Activated T-cell treated with anti-CD3 and anti-CD28 coated beads, Interleukin-2, amount 50 U/mL, for 24 hours (primary cell): ENCODE measurements around the gene CRACR2B.

Source experiments
- DNase-seq: peaks from one replicate; pipeline ENCODE4 v3.0.0-alpha.2; 2020
- H3K27ac Mint-ChIP-seq: 2 replicates; pipeline ENCODE4 v1.8.0; 2020; ENCODE audit warnings: mild to moderate bottlenecking, mixed read lengths
- H3K27me3 Mint-ChIP-seq: 2 replicates; pipeline ENCODE4 v1.8.0; 2020; ENCODE audit warnings: mixed read lengths
- H3K36me3 Mint-ChIP-seq: 2 replicates; pipeline ENCODE4 v1.8.0; 2020; ENCODE audit warnings: low read depth, mixed read lengths
- H3K4me1 Mint-ChIP-seq: 2 replicates; pipeline ENCODE4 v1.8.0; 2020; ENCODE audit warnings: low read depth, mixed read lengths
- H3K4me3 Mint-ChIP-seq: 2 replicates; pipeline ENCODE4 v1.8.0; 2020; ENCODE audit warnings: mild to moderate bottlenecking, moderate library complexity, mixed read lengths
- H3K9me3 Mint-ChIP-seq: 2 replicates; pipeline ENCODE4 v1.8.0; 2020; ENCODE audit warnings: mixed read lengths

CRACR2B gene

DNA sequence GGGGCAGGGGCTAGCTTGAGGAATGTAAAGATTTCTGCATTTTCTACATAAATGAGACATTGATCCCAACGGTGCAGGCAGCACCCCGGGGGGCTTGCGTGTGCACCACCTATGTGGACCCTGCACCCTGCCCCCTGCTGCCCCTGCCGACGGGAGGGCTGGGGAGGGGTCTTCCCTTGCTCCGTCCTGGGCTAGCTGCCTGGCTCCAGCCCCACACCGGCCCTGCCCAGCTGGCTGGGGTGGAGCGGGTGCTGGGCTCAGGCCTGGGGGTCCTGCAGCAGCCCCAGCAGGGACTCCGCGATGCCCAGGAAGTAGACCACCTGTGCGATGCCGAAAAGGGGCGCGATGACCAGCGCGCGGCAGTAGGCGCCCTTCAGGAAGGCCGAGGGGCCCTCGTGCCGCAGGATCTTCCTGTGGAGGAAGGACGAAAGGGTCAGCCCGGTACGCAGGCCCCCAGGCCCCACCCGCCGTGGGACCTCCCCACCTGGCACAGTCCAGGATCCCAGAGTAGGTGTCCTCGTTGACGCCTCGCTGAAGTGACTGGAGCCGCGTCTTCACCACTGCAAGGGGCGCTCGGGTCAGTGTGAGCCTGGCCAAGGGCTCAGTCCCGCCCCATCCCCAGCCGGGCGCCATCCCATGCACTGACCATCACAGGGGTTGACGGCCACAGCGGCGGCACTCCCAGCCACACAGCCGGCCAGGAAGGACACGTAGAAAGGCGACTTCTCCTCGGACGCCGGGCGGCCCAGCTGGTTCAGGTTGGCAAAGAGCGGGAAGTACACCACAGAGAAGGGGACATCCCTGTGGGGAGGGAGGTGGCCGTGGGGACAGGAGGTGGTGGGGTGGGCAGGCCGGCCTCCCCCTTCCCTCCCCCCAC is 35.8 kb upstream of the CRACR2B start:
- Mint-ChIP-seq H3K27me3 (peaks cover 4% of the 10 kb centered on the region), H3K4me1 (peaks cover 22% of the 10 kb centered on the region), H3K36me3 (peaks cover 41% of the 10 kb centered on the region), H3K9me3 (no peaks in the 10 kb centered on the region), H3K27ac (peak overlapping the region; percentile 11), H3K4me3 (no peak overlapping the region)
- no peak for DNase-seq

GRCh38 chr11:792535-792821 is 35.2 kb upstream of the CRACR2B start:
- Mint-ChIP-seq H3K4me1 (peaks cover 25% of the 10 kb centered on the region), H3K27ac (no peak overlapping the region), H3K9me3 (no peaks in the 10 kb centered on the region), H3K36me3 (peaks cover 43% of the 10 kb centered on the region), H3K4me3 (no peak overlapping the region), H3K27me3 (peaks cover 4% of the 10 kb centered on the region)
- DNase-seq, result no peak

DNA sequence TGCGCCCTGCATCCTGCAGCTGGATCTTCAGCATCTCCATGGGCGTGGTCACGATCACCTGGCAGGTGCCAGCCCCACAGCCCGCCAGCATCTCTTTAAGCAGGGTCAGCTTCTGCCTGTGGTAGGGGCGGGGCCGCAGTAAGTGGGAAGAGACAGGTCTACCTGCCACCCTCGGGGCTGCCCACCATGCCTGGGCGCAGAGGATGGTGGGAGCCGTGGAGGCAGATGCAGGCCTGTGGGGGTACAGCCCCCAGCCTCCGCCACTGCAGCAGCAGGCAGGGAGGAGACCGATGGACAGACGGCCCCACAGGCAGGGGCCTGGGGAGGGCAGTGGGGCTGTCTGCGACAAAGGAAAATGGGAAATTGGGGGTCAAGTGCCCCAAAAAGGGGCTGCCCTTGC is 34.8 kb upstream of the CRACR2B start:
- DNase-seq, result no peak
- Mint-ChIP-seq H3K27me3 (peaks cover 4% of the 10 kb centered on the region), H3K27ac (no peak overlapping the region), H3K4me3 (no peak overlapping the region), H3K36me3 (peaks cover 43% of the 10 kb centered on the region), H3K9me3 (no peaks in the 10 kb centered on the region), H3K4me1 (peaks cover 23% of the 10 kb centered on the region)

GRCh38 chr11:793556-793955 is 34.2 kb upstream of the CRACR2B start:
- peaks cover 4% of the 10 kb centered on the region for H3K27me3 Mint-ChIP-seq
- peak overlapping the region; percentile 33 for H3K27ac Mint-ChIP-seq
- H3K4me3 Mint-ChIP-seq, result no peak overlapping the region
- no peak for DNase-seq
- peaks cover 43% of the 10 kb centered on the region for H3K36me3 Mint-ChIP-seq
- H3K4me1 Mint-ChIP-seq, result peaks cover 21% of the 10 kb centered on the region
- no peaks in the 10 kb centered on the region for H3K9me3 Mint-ChIP-seq

DNA sequence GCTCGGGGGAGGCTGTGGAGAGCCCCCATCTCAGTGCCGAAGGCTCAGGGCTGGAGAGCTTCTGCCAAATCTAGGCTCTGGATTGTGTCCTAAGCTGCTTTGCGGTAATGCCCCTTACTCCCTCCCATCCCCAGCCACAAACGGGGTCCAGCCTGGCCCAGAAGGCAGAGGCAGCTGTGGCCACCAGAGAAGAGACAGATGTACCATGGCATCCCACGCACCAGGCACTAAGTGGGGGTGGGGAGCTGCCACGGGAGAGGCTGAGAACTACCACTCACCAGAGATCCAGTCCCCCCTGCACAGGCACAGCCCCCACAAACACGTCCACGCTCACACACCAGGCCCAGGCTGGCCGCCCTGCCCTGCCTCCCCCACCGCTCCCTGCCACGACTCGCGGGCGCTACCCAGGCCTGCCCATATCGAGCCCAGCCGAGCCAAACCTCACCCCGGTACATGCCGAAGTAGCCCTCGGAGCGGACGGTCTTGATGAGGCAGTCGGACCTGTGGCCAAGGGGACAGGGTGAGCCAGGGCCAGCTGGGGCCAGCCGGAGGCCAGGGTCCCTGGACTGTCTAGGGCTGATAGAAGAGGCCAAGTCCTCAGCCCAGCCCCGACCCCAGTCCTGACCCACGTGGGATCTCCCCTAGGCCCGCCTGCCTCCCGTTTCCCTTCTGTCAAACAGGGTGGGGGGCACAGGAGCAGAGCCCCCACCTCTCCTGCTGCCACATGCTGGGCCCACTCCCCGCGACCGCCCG is 33.5 kb upstream of the CRACR2B start:
- peaks cover 21% of the 10 kb centered on the region for H3K4me1 Mint-ChIP-seq
- H3K27ac Mint-ChIP-seq, result peak overlapping the region; percentile 33
- H3K36me3 Mint-ChIP-seq, result peaks cover 46% of the 10 kb centered on the region
- no peak for DNase-seq
- peak overlapping the region; percentile 93 for H3K4me3 Mint-ChIP-seq
- peaks cover 3% of the 10 kb centered on the region for H3K27me3 Mint-ChIP-seq
- no peaks in the 10 kb centered on the region for H3K9me3 Mint-ChIP-seq

GRCh38 chr11:794766-795633 is 32.7 kb upstream of the CRACR2B start:
- H3K4me1 Mint-ChIP-seq, result peaks cover 21% of the 10 kb centered on the region
- H3K27me3 Mint-ChIP-seq, result no peaks in the 10 kb centered on the region
- peak overlapping the region; percentile 93 for H3K4me3 Mint-ChIP-seq
- no peak for DNase-seq
- no peaks in the 10 kb centered on the region for H3K9me3 Mint-ChIP-seq
- peak overlapping the region; percentile 61 for H3K27ac Mint-ChIP-seq
- peaks cover 52% of the 10 kb centered on the region for H3K36me3 Mint-ChIP-seq

DNA sequence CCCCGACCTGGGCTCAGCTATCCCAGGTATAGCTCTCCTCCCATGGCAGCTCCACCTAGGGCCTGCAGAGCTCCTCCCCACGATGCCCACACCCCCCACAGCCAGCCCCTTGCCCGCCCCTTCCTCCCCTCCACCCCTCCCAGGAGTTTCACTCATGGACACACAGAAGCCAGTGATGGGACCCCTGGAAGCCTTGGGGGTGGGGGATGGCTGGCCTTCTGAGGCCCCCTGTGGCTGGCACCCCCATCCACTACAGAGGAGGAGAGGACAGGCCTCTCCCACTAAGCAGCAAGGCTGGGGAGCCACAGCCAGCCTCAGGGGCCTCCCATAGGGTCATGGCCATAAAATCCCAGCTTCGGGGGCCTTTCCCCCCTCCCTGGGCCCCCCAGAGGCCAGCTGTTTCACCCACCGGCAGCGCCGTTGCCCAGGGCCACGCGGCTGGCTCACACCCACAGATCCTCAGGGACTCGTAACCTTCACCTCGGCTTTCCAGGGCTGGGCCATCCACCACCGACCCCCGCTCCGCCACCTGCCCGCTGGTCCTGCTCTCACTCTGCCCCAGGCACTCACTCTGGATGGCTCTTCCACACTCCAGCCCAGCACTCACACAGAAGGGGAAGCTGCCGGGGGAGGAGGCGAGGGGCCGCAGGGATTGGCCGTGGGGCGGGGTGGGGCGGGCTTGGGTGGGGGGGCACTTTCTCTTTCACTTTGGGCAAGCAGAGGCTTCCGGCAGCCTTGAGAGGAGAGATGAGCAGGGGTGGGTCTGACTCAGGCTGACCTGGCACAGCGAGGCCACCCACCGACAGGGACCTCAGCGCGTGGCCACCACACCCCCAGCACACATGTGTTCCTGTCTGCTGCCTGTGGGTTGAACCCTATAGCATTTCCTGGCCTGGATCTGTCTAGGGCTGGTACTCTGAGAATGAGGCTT is 31.8 kb upstream of the CRACR2B start:
- Mint-ChIP-seq H3K9me3 (no peaks in the 10 kb centered on the region), H3K4me3 (peak overlapping the region; percentile 93), H3K27me3 (no peaks in the 10 kb centered on the region), H3K36me3 (peaks cover 54% of the 10 kb centered on the region), H3K27ac (peak overlapping the region; percentile 94), H3K4me1 (peaks cover 19% of the 10 kb centered on the region)
- peak; percentile 85 for DNase-seq

GRCh38 chr11:796565-797295 is 31.0 kb upstream of the CRACR2B start:
- Mint-ChIP-seq H3K4me1 (peaks cover 19% of the 10 kb centered on the region), H3K9me3 (no peaks in the 10 kb centered on the region), H3K36me3 (peaks cover 56% of the 10 kb centered on the region), H3K27ac (peak overlapping the region; percentile 94), H3K4me3 (peak overlapping the region; percentile 93), H3K27me3 (no peaks in the 10 kb centered on the region)
- no peak for DNase-seq

DNA sequence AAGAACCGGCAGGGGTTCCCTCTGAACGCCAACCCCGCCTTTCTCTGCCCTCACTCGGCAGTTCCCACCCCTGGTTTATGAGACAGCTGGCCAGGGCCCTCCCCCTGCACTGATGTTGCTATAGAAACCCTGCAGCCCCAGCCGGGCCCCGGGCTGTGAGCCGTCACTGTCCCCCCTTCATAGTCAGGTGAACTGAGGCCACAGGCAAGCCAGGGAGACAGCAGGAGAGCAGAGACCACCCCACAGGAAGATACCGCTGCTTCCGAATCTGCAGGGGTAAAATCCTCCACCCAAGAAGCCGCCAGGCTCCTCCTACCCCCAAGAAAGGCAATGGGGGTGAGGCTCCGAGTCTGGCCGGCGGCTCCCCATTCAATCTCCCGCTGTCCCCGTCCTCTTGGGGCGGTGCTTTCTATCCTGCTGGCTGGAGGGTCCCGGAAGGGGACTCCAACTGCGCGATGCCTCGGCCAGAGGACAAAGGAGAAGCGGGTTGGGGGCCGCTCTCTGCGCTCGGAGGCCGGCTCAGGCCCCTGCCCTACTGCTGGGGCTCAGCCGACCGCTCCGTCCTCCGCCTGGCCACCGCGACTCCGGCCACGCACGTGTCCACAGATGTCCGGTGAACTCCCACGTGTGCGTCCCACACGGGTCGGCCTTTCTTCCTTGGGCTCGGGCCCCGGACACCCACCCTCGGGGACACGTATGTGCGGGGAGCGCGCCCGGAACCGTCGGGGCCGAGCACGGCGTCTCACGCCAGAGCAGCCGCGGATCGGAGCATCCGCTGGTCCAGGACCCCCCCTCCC is 30.2 kb upstream of the CRACR2B start:
- H3K9me3 Mint-ChIP-seq, result no peaks in the 10 kb centered on the region
- peaks cover 58% of the 10 kb centered on the region for H3K36me3 Mint-ChIP-seq
- peaks cover 19% of the 10 kb centered on the region for H3K4me1 Mint-ChIP-seq
- H3K27me3 Mint-ChIP-seq, result no peaks in the 10 kb centered on the region
- peak overlapping the region; percentile 93 for H3K4me3 Mint-ChIP-seq
- H3K27ac Mint-ChIP-seq, result peak overlapping the region; percentile 94
- DNase-seq, result peak; percentile 88

DNA sequence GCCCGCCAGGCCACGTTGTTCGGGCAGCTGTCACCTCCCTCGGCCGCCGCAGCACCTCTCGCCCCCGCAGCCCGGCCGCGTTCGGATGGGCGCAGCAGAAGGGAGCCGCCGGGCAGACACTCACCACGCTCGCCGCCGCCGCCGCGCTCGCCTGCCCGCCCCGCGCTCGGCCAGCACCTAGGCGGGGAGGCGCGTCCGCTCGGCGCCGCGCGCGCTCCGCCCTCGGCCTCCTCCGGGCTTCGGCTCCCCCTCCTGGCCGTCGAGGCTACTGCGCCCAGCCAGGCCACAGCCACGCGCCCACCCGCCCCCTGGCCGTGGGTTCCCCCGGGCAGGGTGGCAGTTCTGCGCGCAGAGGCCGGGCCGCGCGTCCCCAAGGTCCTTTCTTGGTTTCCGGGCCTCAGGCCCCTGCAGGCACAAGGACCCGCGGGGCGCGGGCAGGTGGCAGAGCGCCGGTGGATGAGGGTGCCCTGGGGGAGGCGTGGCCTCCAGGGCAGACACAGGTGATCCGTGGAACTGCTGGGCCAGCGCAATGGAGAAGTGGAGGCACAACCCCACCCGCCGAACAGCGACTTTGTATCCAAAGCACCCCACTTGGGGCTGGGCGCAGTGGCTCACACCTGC is 29.5 kb upstream of the CRACR2B start, which contains the start of gene SLC25A22:
TSS of gene SLC25A22 (minus strand) at position 189 of the 621 bp plus-strand sequence. CDS start 3,275 bp downstream, outside the sequence.
- no peaks in the 10 kb centered on the region for H3K9me3 Mint-ChIP-seq
- H3K36me3 Mint-ChIP-seq, result peaks cover 58% of the 10 kb centered on the region
- H3K4me3 Mint-ChIP-seq, result peak within 1 kb of the TSS; percentile 93
- H3K4me1 Mint-ChIP-seq, result peaks cover 19% of the 10 kb centered on the region
- DNase-seq, result peak; percentile 94
- peak within 1 kb of the TSS; percentile 94 for H3K27ac Mint-ChIP-seq
- no peaks in the 10 kb centered on the region for H3K27me3 Mint-ChIP-seq

DNA sequence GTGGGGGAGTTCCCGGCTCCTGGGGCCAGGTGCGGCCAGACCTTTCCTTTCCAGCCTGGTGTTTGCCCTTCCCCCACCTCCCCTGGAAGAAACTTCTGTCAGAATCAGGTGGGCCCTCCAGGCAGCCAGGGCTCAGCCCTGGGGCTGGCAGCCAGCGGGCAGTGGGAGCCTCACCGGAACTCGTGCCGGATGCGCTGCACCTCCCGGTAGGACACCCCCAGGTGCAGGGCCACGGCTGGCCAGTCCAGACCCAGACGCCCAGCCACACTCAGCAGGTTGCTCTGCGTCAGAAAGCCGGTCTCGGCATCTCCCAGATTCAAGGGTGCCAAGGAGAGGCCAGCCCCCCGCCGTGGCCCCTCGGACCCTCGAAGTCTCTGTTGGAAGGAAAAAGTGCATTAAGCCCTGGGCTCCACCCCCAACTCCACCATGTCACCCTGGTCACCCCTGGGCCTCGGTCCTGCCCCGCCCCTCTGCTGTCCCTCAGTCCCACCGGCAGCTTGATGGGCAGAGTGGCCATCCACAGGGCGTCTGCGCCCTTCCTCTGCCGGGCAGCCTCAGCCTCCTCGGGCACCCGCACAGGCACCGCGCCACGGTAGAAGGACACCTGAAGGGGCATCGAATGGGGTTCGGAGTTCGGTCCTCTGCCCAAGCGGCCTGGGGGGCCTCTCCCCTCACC is 27.9 kb upstream of the CRACR2B start:
- Mint-ChIP-seq H3K27me3 (no peaks in the 10 kb centered on the region), H3K4me1 (peaks cover 22% of the 10 kb centered on the region), H3K27ac (no peak overlapping the region), H3K36me3 (peaks cover 47% of the 10 kb centered on the region), H3K4me3 (no peak overlapping the region), H3K9me3 (no peaks in the 10 kb centered on the region)
- no peak for DNase-seq

GRCh38 chr11:800473-800872 is 27.2 kb upstream of the CRACR2B start:
- peaks cover 18% of the 10 kb centered on the region for H3K4me1 Mint-ChIP-seq
- H3K4me3 Mint-ChIP-seq, result no peak overlapping the region
- no peaks in the 10 kb centered on the region for H3K9me3 Mint-ChIP-seq
- no peak for DNase-seq
- peaks cover 46% of the 10 kb centered on the region for H3K36me3 Mint-ChIP-seq
- H3K27ac Mint-ChIP-seq, result no peak overlapping the region
- H3K27me3 Mint-ChIP-seq, result no peaks in the 10 kb centered on the region
